ENCODE data around the gene MAFG.

Gene MAFG

DNA sequence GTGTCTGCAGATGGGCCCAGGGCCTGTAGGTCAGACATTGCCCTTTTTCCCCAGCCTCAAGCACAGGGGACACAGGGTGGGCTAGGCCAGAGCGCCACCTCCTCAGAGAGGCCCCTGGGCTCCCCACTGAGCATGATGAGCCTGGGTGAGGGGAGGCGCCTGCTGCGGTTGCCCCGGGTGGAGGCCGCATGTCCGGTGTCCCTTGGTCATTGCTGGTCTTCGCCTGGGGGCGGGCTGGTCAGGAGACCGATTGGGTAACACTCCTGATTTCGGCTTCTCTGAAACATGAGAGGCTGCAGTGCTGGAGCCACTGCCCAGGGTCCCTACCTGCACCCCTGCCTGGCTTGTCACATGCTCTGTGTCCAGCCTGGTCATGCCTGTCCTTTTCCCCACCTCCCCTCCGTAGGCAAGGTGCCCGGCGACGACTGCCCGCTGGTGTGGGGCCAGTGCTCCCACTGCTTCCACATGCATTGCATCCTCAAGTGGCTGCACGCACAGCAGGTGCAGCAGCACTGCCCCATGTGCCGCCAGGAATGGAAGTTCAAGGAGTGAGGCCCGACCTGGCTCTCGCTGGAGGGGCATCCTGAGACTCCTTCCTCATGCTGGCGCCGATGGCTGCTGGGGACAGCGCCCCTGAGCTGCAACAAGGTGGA lies 27.9 kb downstream of the MAFG start:
- DNase-seq = no peak

DNA sequence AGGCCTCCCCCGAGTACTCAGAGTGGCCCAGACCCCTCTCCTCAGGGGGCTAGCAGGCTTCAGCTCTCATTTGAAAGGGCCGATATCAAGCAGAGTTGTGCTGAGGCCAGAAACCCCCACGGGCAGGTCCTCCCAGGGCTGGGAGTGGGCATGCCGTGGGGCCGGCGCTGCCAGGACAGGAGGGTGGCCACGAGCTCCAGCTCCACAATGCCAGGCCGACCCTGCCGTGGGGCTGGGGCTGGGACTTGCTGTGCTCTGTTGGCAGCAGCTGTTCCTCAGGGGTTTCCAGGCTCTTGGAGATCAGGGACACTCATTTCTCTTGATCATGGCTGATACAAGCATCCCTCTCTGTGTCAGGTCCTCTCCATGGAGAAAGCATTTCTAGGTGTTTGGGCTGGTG lies 28.6 kb downstream of the MAFG start:
- no peak for DNase-seq

DNA sequence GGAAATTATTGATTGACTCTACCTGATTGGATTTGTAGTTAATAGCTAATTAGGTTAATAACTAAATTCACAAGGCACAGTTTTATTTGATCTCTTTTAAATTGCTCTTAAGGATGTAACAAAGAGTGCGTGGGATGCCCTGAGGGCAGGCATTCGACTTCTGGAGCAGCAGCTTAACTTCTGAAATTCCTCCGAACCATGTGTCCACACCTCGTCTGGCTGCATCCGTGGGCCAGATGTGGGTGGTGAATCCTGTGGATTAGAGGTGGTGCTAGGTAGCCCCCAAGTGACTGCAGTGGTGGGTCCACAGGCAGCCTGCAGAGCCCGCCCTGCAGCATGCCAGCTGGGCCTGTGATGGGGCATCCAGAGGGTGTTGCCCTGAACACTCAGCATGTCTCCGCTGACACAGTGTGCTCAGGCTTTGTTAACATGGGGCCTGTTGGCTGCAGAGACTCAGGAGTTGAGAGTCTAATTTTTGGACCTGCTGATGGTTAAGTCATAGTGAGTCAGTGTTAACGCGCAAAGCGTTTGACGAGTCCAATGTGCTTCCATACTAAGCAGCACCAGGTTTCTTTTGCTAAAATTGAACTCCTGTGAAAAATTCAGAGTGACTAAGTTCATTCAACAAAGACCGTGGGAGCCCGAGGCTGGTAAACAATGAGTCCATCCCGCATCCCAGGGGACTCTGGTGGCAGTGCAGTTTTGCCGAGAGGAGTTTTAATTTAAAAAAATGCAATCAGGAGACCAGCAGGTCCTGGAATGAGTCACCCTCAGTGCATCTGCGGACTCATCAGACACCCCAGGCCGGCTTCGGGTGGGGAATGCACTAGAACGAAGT lies 29.3 kb downstream of the MAFG start:
- no peak for DNase-seq

DNA sequence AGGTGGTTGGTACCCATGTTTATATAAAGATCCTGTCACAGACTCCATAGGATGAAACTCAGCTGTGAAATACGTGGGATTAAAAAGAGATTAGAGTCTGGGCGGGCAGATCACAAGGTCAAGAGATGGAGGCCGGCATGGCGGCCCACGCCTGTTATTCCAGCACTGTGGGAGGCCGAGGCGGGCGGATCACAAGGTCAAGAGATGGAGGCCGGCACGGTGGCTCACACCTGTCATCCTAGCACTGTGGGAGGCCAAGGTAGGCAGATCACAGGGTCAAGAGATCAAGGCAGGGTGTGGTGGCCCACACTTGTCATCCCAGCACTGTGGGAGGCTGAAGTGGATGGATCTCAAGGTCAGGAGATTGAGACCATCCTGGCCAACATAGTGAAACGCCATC lies 32.1 kb downstream of the MAFG start:
- DNase-seq = no peak

DNA sequence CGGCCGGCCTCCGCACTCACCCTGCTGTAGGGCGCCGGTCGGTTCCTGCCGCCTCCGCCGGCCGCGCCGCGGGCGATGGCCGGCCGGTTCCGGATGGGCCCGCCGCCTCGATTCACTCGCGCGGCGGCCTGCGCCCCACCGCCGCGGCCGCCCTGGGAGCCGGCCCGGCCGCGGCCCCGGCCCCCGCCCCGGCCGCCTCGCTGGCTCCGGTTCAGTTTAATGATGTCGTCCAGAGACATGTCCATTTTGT lies 36.3 kb downstream of the MAFG start:
- DNase-seq = no peak

DNA sequence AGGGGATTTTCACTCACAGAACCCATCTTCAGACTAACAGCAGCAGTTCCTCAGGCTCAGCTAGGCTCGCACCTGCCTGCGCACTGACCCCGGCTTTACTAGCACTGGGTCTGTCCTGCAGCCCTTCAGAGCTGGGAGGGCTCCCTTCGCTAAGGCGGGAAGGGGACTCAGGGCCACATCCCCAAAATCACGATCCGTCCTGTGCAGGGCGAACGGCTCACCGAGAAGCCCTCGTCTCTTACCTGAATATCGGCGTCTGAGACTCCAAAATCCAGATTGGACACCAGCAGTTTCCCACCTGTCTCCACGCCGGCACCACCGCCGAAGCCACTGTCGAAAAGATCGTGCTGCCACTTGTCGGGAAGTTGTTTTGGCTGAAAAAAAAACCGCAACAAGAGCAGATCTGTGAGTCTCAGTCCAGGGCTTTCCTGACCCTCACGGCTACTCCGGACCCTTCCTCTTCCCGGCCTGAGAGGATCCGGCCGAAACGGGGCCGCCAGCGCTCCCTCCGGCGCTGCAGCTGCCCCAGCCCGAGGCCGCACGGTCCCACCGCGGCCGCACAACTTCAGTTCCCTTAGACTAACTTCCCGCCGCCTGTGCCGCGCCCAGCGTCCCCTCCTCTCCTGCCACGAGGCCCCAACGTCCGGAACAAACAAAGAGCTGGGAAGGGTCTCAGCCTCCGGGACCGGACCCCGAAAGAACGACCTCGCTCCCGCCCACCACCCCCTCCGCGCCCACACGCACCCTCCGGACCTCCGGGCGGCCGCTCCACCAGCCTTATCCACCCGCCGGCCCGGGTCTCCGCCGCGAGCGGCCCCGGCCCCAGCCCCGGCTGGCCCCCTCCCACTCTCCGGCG lies 36.9 kb downstream of the MAFG start:
- DNase-seq = no peak

DNA sequence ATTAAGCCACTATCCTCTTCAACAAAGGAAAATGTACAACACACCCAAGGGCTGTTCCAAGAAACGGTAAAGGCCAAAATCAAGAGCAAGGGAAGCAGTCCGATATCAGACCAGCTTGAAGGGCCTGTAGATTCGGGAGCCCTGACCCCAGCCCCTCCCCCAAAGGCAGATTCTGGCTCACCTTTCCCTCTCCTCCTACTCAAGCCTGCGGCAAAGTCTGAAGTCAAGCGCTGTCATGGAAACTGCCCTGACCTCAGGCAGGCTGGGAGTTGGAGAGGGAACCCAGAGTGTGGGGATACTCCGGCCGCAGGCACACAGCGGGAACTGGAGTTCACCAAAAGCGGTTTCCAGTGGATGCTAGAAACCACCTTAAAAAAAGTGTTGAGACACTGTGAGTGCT lies 37.9 kb downstream of the MAFG start:
- no peak for DNase-seq

DNA sequence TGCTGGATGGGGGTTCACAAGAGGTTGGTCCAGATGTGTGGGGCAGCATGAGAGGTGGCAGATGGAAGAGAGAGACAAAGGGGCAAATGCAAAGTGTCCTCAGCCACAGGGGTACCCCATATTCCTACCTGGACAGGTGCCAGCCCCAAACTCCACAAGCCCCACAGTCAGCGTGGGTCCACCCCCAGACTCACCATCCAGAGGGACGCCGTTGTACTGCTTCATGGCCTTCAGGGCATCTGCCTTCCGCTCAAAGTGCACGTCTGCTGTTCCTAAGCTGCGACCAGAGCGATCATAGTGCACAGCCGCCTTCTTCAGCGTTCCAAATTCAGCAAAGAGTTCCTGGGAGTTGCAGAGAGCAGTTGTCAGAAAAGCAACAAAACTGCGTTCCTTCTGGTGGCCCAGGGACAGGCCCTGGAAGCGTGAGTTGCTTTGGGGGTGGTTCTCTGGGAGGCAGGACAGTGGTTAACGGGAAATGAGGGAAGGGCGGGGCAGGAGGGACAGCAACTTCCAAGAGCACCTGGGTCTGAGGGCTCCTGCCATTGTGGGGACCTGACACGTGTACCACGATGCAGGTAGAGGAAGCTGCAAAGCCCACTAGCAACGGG lies 38.4 kb downstream of the MAFG start:
- no peak for DNase-seq

DNA sequence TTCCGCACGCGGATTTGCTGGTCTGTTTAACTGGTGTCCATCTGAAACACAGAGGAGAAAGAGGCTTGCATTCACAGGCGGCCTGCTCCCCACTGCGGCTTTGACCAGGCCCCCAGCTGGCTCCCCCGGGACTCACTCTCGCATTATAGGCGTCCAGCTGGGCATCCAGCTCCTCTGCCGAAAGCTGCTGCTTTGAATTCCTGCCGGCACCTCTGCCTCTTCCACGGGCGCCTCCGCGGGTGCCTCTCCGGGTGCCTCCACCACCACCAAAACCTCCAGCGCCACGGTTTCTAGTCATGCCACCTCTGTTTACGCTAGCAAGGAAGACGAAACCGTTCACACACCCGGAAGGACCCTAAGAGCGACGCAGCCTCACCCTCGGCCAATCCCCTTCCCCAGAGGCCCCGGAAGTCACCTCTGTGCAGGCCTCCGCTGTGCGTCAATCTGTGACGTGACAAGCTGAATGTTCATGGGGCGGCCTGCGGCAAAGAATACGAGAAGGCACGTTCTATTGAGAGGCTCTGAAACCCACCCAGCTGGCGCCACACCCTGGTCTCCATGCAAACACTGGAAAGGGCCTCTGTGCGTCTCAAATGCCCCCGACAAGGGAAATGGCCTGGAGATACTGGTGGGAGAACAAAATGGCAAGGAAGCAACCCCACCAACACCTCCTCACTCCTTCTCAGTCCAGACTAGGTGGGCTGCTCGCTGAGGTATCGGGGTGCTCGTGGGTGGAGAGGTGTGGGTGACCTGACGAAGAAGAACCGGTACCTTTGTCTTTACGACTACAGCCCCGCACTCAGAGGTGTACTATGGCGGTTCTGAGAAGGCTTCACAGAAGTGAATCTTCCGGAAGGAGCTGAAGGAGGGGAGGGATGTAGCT lies 39.2 kb downstream of the MAFG start:
- DNase-seq = no peak

DNA sequence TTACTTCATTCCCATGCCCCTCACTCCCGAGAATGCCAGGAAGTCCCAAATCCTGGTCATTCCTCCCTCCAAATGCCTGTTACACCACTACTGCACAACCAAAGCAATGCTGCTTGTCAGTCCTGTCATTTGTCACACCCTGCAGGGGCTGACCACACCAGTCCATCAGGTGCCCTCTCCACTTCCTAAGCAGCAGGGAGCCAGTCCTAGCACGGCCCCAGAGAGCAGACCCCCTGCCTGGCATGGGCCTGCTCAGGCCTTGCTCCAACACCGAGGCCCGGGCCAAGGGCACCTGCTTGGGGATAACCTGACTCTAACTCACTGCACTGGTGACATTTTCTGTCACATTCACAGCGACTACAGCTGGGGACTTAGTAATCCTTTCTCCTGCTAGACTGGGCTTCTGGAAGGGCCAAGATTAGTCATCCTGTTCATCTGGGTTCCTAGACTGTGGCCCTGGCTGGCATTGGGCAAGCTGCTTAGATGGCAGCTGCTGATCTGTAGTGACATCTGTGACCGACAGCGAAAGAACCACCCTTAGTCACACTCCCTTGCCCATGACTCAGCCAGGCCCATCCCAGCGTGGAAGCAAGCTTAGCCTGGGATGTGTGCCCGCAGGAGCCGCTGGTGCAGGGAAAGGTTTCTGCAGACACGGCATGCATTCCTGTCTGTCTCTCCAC lies 41.5 kb downstream of the MAFG start:
- DNase-seq = no peak

DNA sequence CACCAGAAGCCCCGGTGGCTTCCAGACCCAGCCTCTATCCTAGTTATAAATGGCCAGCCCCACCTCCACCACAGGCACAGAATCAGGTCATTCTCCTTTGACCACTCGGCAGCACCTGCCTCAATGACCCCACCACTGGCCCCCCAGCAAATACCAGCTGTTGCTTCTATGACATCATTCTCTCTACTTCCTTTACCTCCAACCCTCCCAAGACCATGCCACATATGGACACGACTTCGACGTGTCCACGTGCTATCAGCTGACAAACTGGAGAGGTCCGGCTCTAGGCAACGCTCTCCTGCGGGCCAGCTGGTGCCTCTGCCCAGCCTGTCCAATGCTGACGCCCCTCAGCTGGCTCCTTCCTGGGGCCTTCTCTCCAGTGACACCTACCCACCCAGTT lies 42.1 kb downstream of the MAFG start:
- DNase-seq = no peak

DNA sequence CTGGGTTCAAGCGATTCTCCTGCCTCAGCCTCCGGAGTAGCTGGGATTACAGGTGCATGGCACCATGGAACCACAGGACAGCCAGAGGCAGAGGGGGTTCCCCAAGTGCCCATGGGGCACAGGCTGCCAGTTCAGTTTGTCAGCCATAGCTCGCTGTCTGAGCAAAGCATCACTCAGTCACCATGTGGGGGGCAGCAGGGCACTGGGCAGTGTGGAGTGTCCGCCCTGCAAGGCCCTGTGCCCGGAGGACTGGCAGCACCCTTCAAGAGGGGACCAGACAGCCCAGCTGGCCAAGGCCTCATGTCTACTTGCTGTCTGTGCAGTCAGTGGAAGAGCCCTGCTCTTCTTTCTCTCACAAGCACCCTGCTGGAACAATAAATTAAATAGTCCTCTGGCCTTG lies 42.6 kb downstream of the MAFG start:
- DNase-seq = no peak

DNA sequence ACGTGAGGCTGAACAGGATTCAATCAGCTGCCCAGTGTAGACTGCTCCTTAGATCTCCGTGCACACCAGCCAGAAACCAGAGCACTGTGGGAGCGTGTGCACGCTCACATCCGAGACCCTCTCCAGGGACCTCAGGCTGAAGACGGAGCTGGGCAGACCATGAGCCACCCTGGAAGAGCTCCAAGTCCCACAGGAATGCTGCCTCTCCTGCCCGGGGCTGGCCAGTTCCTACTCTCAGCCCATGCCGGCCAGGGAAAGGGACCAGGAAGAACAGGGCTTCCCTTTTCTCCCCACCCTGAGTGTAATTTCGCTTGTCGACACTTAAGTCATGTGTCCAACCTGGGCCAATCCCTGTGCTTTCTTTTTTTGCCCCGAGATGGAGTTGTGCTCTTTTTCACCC lies 43.0 kb downstream of the MAFG start:
- DNase-seq = no peak

DNA sequence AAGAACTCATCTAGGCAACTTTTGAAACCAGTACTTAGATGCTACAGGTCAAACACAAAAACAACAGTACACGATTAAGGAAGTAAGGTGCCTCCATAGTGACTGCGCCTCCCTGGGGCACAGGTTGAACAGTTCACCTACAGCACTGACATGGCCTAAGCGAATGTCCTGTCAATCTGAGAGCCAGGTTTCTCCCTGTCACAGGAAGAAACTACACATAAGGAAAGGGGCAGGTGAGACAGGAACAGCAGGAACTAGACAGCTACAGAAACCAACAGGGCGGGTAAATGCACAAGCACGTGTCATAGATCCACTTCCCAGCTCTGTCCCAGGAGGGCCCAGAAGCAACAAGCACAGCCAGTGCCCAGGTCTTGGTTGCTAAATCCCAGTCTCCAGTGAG lies 48.4 kb downstream of the MAFG start:
- DNase-seq = no peak

DNA sequence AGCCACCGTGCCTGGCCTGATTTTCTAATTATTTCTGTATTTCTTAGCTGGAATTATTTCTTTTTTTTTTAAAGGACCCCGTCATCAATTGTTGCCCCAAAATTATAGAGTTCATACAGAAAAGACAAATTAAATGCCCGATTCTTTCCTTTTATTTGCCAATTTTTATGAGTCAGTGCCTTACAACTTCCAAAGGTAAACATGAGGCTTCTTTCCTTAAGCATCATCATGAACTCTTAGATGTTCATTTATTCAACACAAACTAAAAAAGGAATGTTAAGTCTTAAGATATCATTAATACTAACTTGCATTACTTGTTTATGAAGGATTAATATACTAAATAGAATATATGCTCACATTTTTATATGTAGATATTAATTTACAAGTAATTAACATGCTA lies 49.2 kb downstream of the MAFG start:
- no peak for DNase-seq

DNA sequence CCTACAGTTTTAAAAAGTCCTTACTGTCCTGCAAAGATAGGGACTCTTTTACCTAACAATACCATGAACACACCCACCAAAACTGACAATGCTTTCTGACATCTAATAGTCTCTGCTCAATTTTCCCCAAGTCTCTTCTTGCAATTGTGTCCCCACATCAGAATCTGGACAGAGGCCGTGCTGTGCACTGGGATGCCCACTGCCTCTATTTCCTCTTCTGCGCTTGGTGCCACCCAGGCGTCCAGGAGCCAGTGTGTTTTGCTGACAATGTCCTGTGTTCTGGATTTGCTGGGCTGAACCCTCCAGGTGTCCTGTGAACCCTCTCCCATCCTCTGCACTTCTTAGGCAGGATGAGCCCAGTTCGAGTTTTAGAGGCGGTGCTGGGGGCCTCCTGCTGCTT lies 50.0 kb downstream of the MAFG start:
- no peak for DNase-seq

DNA sequence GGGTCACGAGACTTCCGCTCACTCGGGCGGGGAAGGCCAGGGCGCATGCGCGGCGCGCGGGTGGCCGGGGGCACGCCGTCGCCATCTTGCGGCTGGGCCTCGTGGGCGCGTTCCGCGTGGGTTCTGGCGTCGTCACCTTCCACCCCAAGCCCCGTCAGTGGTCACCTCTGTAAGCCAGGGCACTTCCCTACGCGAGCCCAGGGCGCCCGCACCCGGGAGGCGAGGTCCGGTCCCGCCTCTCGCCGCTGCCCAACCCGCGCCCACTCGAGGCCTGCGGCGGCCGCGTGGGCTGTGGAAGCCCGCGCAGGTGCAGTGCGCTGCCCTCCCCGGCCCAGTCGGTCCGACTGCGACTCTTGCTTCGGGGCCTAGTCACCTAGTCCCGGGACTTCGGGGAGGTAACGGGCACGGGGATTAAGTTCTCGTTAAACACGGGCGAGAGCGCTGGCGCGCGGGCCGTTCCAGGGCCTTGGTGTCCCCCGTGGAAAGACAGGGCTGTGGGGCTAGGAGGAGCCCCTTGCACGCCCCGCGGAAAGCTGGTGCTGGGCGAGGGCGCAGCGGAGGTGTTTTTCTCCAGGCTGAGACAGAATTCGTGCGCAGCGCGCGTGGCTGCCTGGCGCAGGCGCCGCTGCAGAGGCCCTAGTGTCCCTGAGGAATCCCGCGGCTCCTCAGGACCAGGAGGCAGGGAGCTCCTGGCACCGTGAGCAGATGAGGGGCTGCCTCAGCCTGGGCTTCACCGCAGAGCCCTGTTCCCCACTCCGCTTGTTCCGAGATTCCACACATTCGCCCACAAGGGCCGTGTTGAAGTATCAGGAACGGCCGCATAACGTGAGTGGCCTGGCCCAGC lies 55.9 kb downstream of the MAFG start:
- peak; percentile 91 for DNase-seq

DNA sequence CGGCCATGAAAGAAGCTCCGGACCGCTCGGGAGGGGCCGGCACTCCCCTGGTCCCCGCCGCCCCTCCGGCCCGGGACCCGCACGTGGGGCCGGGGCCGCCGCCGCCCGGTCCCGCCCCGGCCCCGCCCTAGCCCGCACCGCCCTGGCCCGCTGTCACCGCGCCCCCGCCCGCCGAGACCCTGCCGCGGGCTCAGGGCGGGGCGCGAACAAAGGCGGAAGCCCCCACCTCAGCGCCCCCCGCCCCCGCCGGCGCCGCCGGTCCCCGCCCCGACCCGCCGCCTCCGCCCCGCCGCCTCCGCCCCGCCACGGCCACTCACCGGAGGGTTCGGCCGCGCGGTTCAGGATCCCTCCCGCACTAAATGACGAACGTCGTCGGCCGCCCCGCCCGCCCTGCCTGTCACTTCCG lies 56.6 kb downstream of the MAFG start, which contains the start of gene ARHGDIA:
TSS of gene ARHGDIA (minus strand) at position 357 of the 406 bp plus-strand sequence. CDS start 1,407 bp downstream, outside the sequence.
- DNase-seq = no peak

DNA sequence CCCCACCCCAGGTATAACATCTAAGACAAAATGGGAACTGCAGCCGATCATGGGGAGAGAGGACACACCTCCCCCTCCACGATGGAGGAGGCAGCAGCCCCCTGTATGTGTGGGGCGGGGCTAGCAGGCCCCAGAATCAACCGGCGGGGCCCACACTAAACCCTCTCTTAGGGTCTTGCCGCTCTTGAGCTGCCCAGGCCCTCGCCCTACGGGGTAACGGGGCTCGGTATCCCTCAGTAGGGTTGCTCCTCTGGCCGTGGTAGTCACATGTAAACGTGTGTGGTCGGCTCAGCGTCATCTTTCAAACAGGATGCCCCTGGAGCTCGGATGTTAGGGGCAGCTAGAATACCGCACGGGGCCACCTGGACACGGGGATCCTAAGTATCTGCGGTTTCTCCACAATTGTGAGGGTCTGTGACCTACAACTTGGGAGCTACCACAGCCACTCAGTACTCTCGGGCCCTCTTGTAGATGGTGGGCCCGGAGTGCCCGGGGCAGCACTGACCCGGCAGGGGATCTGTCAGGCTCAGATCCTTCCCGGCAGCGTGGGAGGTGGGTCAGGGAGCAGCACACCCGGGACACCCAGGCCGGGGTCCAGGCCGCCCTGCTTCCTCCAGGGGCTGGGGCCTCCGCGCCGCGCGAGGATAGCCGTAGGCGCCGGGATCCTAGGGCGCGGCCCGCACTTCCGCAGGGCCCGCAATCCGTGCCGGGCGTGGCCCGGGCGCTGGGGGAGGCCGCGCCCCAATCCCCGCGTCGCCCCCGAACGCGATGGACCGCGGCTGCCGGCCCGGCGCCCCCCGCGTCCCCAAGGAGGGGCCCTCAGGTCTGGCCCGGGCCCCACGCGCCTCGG lies 57.2 kb downstream of the MAFG start:
- DNase-seq = peak; percentile 75

All from right kidney (tissue), 1 donor.